ENCODE measurements around the gene SERTAD1.
"Not testable (repeated sequence)": the region's sequence is repeated elsewhere in the genome, so short reads cannot be mapped to it uniquely, and the experiment has no call there.

The SERTAD1 gene

GRCh38 chr19:40464059-40465024 lies 38.5 kb upstream of the SERTAD1 start:
- peak overlapping the region; percentile 97 for H3K4me3 ChIP-seq (ENCODE audit: low read depth, low read length)
- no peaks in the 10 kb centered on the region for H3K9me3 ChIP-seq (ENCODE audit: control insufficient read depth, insufficient read depth, low read depth, low read length)
- H3K27ac ChIP-seq (ENCODE audit: low read depth, low read length), result no peak overlapping the region
- H3K4me1 ChIP-seq (ENCODE audit: control insufficient read depth, insufficient read depth, low read length), result peaks cover 17% of the 10 kb centered on the region
- peaks cover 32% of the 10 kb centered on the region for H3K27me3 ChIP-seq (ENCODE audit: control insufficient read depth, insufficient read depth, low read length)
- no peaks in the 10 kb centered on the region for H3K36me3 ChIP-seq (ENCODE audit: control insufficient read depth, insufficient read depth, low read length)
- H3K9ac ChIP-seq (ENCODE audit: low read length), result no peak overlapping the region

- Histone ChIP-seq H3K27me3 (ENCODE audit: control insufficient read depth, insufficient read depth, low read length) (peaks cover 27% of the 10 kb centered on the region), H3K4me1 (ENCODE audit: control insufficient read depth, insufficient read depth, low read length) (peaks cover 17% of the 10 kb centered on the region)
- H3K27ac ChIP-seq (ENCODE audit: low read depth, low read length); H3K4me3 ChIP-seq (ENCODE audit: low read depth, low read length); H3K36me3 ChIP-seq (ENCODE audit: control insufficient read depth, insufficient read depth, low read length); H3K9me3 ChIP-seq (ENCODE audit: control insufficient read depth, insufficient read depth, low read depth, low read length); H3K9ac ChIP-seq (ENCODE audit: low read length): not testable (repeated sequence)
Measured at GRCh38 chr19:40463587-40464037, 37.8 kb upstream of the SERTAD1 start.

GRCh38 chr19:40461669-40462221 lies 36.0 kb upstream of the SERTAD1 start:
- Histone ChIP-seq H3K27me3 (ENCODE audit: control insufficient read depth, insufficient read depth, low read length) (peaks cover 9% of the 10 kb centered on the region), H3K4me1 (ENCODE audit: control insufficient read depth, insufficient read depth, low read length) (peaks cover 16% of the 10 kb centered on the region), H3K9ac (ENCODE audit: low read length) (no peak overlapping the region), H3K27ac (ENCODE audit: low read depth, low read length) (no peak overlapping the region), H3K36me3 (ENCODE audit: control insufficient read depth, insufficient read depth, low read length) (peaks cover 3% of the 10 kb centered on the region; the same call in 1 of the 2 replicates), H3K9me3 (ENCODE audit: control insufficient read depth, insufficient read depth, low read depth, low read length) (no peaks in the 10 kb centered on the region), H3K4me3 (ENCODE audit: low read depth, low read length) (no peak overlapping the region)

DNA sequence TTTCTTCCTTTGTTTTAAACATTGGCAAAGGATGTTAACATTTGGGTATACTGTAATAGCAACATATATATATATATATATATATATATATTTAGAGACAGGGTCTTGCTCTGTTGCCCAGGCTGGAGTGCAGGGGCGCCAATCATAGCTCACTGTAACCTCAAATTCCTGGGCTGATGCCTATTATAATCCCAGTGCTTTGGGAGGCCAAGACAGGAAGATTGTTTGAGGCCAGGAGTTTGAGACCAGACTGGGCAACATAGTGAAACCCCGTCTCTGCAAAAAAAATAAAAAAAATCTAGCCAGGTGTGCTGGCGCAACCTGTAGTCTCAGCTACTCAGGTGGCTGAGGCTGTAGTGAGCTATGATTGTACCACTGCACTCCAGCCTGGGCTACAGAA lies 34.4 kb upstream of the SERTAD1 start:
- Histone ChIP-seq H3K9ac (ENCODE audit: low read length) (no peak overlapping the region), H3K4me1 (ENCODE audit: control insufficient read depth, insufficient read depth, low read length) (peaks cover 8% of the 10 kb centered on the region), H3K27me3 (ENCODE audit: control insufficient read depth, insufficient read depth, low read length) (no peaks in the 10 kb centered on the region), H3K36me3 (ENCODE audit: control insufficient read depth, insufficient read depth, low read length) (peaks cover 3% of the 10 kb centered on the region; the same call in 1 of the 2 replicates), H3K27ac (ENCODE audit: low read depth, low read length) (no peak overlapping the region), H3K9me3 (ENCODE audit: control insufficient read depth, insufficient read depth, low read depth, low read length) (no peaks in the 10 kb centered on the region), H3K4me3 (ENCODE audit: low read depth, low read length) (no peak overlapping the region)

GRCh38 chr19:40458597-40458974 lies 32.8 kb upstream of the SERTAD1 start:
- no peaks in the 10 kb centered on the region for H3K4me1 ChIP-seq (ENCODE audit: control insufficient read depth, insufficient read depth, low read length)
- peaks cover 3% of the 10 kb centered on the region; the same call in 1 of the 2 replicates for H3K36me3 ChIP-seq (ENCODE audit: control insufficient read depth, insufficient read depth, low read length)
- no peak overlapping the region for H3K4me3 ChIP-seq (ENCODE audit: low read depth, low read length)
- H3K9me3 ChIP-seq (ENCODE audit: control insufficient read depth, insufficient read depth, low read depth, low read length), result no peaks in the 10 kb centered on the region
- no peaks in the 10 kb centered on the region for H3K27me3 ChIP-seq (ENCODE audit: control insufficient read depth, insufficient read depth, low read length)
- H3K27ac ChIP-seq (ENCODE audit: low read depth, low read length), result no peak overlapping the region
- H3K9ac ChIP-seq (ENCODE audit: low read length), result no peak overlapping the region

DNA sequence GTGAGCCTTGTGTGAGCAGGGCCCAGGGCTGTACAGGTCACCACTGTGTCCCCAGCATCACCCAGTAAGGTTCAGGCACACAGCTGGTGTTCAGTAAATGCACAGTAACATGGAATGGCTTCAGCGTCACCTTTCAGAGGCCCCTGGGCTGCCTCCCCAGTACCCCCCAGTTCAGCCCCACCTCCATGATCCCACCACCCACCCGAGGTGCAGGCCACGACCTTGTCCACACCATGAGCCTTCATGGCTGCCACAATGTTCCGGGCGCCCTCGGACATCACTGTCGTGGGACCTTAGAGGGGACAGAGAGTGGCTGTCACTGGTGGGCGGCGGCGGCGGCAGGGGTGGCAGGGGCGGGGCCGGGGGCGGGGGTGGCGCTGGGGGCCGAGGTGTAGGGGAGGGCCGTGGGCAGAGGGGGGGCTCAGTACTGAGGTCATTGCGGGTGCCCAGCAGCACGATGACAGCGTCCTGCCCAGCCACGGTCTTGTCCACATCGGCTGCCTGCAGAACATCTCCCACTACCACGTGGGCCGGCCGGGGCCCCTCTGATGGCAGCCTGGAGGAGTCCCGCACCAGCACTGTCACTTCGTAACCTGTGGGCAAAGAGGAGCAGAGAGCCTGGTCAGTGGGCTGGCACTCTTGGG lies 32.3 kb upstream of the SERTAD1 start:
- Histone ChIP-seq H3K4me1 (ENCODE audit: control insufficient read depth, insufficient read depth, low read length) (no peaks in the 10 kb centered on the region), H3K9ac (ENCODE audit: low read length) (no peak overlapping the region), H3K36me3 (ENCODE audit: control insufficient read depth, insufficient read depth, low read length) (peaks cover 3% of the 10 kb centered on the region; the same call in 1 of the 2 replicates), H3K27ac (ENCODE audit: low read depth, low read length) (no peak overlapping the region), H3K27me3 (ENCODE audit: control insufficient read depth, insufficient read depth, low read length) (no peaks in the 10 kb centered on the region), H3K9me3 (ENCODE audit: control insufficient read depth, insufficient read depth, low read depth, low read length) (no peaks in the 10 kb centered on the region), H3K4me3 (ENCODE audit: low read depth, low read length) (no peak overlapping the region)

DNA sequence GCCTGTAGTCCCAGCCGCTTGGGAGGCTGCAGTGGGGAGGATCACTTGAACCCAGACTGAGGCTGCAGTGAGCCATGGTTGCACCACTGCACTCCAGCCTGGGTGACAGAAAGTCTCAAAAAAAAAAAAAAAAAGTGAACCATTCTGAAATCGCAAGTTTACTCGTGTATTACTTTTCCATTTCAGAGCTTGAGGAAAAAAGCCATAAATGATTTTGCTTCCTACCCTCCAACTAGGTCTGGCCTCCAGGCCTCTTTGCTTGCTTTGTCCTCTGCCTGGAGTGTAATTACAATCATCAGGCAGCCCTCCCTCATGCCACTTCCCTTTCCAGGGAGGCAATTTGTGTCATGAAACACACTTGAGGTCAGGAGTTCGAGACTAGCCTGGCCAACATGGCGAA lies 31.3 kb upstream of the SERTAD1 start:
- Histone ChIP-seq H3K9ac (ENCODE audit: low read length) (no peak overlapping the region), H3K4me1 (ENCODE audit: control insufficient read depth, insufficient read depth, low read length) (no peaks in the 10 kb centered on the region), H3K9me3 (ENCODE audit: control insufficient read depth, insufficient read depth, low read depth, low read length) (no peaks in the 10 kb centered on the region), H3K27ac (ENCODE audit: low read depth, low read length) (no peak overlapping the region), H3K4me3 (ENCODE audit: low read depth, low read length) (no peak overlapping the region), H3K27me3 (ENCODE audit: control insufficient read depth, insufficient read depth, low read length) (no peaks in the 10 kb centered on the region), H3K36me3 (ENCODE audit: control insufficient read depth, insufficient read depth, low read length) (peaks cover 3% of the 10 kb centered on the region; the same call in 1 of the 2 replicates)

- not testable (repeated sequence) for H3K4me1 ChIP-seq (ENCODE audit: control insufficient read depth, insufficient read depth, low read length); H3K27ac ChIP-seq (ENCODE audit: low read depth, low read length); H3K36me3 ChIP-seq (ENCODE audit: control insufficient read depth, insufficient read depth, low read length); H3K9ac ChIP-seq (ENCODE audit: low read length); H3K4me3 ChIP-seq (ENCODE audit: low read depth, low read length); H3K27me3 ChIP-seq (ENCODE audit: control insufficient read depth, insufficient read depth, low read length); H3K9me3 ChIP-seq (ENCODE audit: control insufficient read depth, insufficient read depth, low read depth, low read length)
Measured at GRCh38 chr19:40453943-40454342, 28.2 kb upstream of the SERTAD1 start.

GRCh38 chr19:40453151-40453735 lies 27.5 kb upstream of the SERTAD1 start:
- peaks cover 3% of the 10 kb centered on the region; the same call in 1 of the 2 replicates for H3K36me3 ChIP-seq (ENCODE audit: control insufficient read depth, insufficient read depth, low read length)
- H3K27ac ChIP-seq (ENCODE audit: low read depth, low read length), result no peak overlapping the region
- no peaks in the 10 kb centered on the region for H3K27me3 ChIP-seq (ENCODE audit: control insufficient read depth, insufficient read depth, low read length)
- H3K4me3 ChIP-seq (ENCODE audit: low read depth, low read length), result no peak overlapping the region
- H3K4me1 ChIP-seq (ENCODE audit: control insufficient read depth, insufficient read depth, low read length), result peaks cover 3% of the 10 kb centered on the region; the same call in 1 of the 2 replicates
- no peak overlapping the region for H3K9ac ChIP-seq (ENCODE audit: low read length)
- no peaks in the 10 kb centered on the region for H3K9me3 ChIP-seq (ENCODE audit: control insufficient read depth, insufficient read depth, low read depth, low read length)

DNA sequence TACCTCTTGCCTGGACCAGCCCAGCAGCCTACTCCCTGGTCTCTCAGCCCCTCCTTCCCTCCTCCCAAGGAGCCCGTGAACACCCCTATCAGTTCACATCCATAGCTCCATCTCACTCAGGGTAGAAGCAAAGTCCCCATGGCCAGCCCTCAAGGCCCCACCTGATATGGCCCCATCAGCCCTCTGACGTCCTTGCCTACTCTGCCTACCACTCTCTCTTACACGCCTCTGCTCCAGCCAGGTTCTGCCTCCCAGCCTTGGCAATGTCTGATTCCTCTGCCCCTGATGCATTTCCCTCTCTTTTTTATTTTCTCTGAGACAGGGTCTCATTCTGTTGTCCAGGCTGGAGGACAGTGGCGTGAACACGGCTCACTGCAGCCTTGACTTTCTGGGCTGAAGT lies 26.2 kb upstream of the SERTAD1 start:
- H3K4me3 ChIP-seq (ENCODE audit: low read depth, low read length), result no peak overlapping the region
- no peak overlapping the region for H3K9ac ChIP-seq (ENCODE audit: low read length)
- no peaks in the 10 kb centered on the region for H3K27me3 ChIP-seq (ENCODE audit: control insufficient read depth, insufficient read depth, low read length)
- peaks cover 3% of the 10 kb centered on the region; the same call in 1 of the 2 replicates for H3K4me1 ChIP-seq (ENCODE audit: control insufficient read depth, insufficient read depth, low read length)
- H3K9me3 ChIP-seq (ENCODE audit: control insufficient read depth, insufficient read depth, low read depth, low read length), result no peaks in the 10 kb centered on the region
- H3K27ac ChIP-seq (ENCODE audit: low read depth, low read length), result no peak overlapping the region
- H3K36me3 ChIP-seq (ENCODE audit: control insufficient read depth, insufficient read depth, low read length), result peaks cover 5% of the 10 kb centered on the region

All from HUES6 (cell line).